Activated naive CD8-positive, alpha-beta T cell treated with anti-CD3 and anti-CD28 coated beads, Interleukin-2, amount 10 ng/mL, durations not matched to agents 7 days and 5 days (primary cell): ENCODE results near the gene CTXND1. TPM values are rescaled to one million over a fixed set of nuclear protein-coding genes. Genes with fewer than 3 reads are reported as not detected.
A peak's percentile ranks its signal among the peaks of the same experiment; 100 is the strongest.

Experiments
- ATAC-seq: fragments of 150-1000 bp; cut with Tn5 transposase; one replicate; pipeline ENCODE4 v1.10.0; 2021; ENCODE audit warnings: low read depth, moderate library complexity
- POLR2A ChIA-PET: fragments of 350-600 bp; sonication (Branson Sonifier 250); formaldehyde crosslinking; loops from one replicate; lab custom pipeline; 2021; ENCODE audit warnings: antibody characterized with exemption; lab: Charles Lee
- DNase-seq: peaks from one replicate; pipeline ENCODE4 v3.0.0; 2021
- H3K27ac Mint-ChIP-seq: one replicate; pipeline ENCODE4 v1.8.0; 2022; ENCODE audit warnings: mild to moderate bottlenecking, mixed read lengths
- H3K27me3 Mint-ChIP-seq: one replicate; pipeline ENCODE4 v1.8.0; 2022; ENCODE audit warnings: mild to moderate bottlenecking, moderate library complexity, mixed read lengths
- H3K36me3 Mint-ChIP-seq: one replicate; pipeline ENCODE4 v1.8.0; 2021; ENCODE audit warnings: mild to moderate bottlenecking, mixed read lengths
- H3K4me1 Mint-ChIP-seq: one replicate; pipeline ENCODE4 v1.8.0; 2021; ENCODE audit warnings: mixed read lengths
- H3K4me3 Mint-ChIP-seq: one replicate; pipeline ENCODE4 v1.8.0; 2022; ENCODE audit warnings: mild to moderate bottlenecking, moderate library complexity, mixed read lengths
- H3K9me3 Mint-ChIP-seq: one replicate; pipeline ENCODE4 v1.8.0; 2021; ENCODE audit warnings: mixed read lengths
- total RNA-seq, 2 experiments: library from RNA; stranded (reverse); gene quantifications; one replicate each; pipeline ENCODE4 v1.2.3, GENCODE V29; 2021

Gene CTXND1
- total RNA-seq, 2 experiments from 2014 or later, result not detected

- Mint-ChIP-seq H3K9me3 (no peaks in the 10 kb centered on the region), H3K36me3 (peaks cover 12% of the 10 kb centered on the region), H3K4me1 (peaks cover 24% of the 10 kb centered on the region), H3K27me3 (peaks cover 6% of the 10 kb centered on the region), H3K27ac (peak within 1 kb of the TSS; percentile 84), H3K4me3 (peak within 1 kb of the TSS; percentile 94)
- ATAC-seq (peak; percentile 70), DNase-seq (peak; percentile 55)
- POLR2A ChIA-PET, result interaction anchor here (0.8 to 2.1 kb wide), 3 partner anchors 77 to 230 kb away, joined by 3 to 12 read pairs (median 6); partner anchors contain the start of gene ZFAND6
These were observed 98.8 kb downstream of the CTXND1 start, which contains the start of gene FAH for GRCh38 chr15:80152896-80153876. TSS of gene FAH (plus strand) at chr15:80152999. CDS start at chr15:80153055, 56 bp downstream.

GRCh38 chr15:80152180-80152895, 99.7 kb downstream of the CTXND1 start:
- POLR2A ChIA-PET, result interaction anchor here (0.6 to 2.1 kb wide), 3 partner anchors 8 to 93 kb away, joined by 3 to 12 read pairs (median 3); partner anchors contain the start of gene ZFAND6
- Mint-ChIP-seq H3K36me3 (peaks cover 12% of the 10 kb centered on the region), H3K9me3 (no peaks in the 10 kb centered on the region), H3K27me3 (peaks cover 6% of the 10 kb centered on the region), H3K4me3 (peak overlapping the region; percentile 94), H3K27ac (peak overlapping the region; percentile 49), H3K4me1 (peaks cover 24% of the 10 kb centered on the region)
- peak; percentile 82 for DNase-seq
- ATAC-seq, result peak; percentile 76

- H3K27me3 Mint-ChIP-seq, result peaks cover 6% of the 10 kb centered on the region
- no peak for ATAC-seq
- no peak for DNase-seq
- no peaks in the 10 kb centered on the region for H3K9me3 Mint-ChIP-seq
- H3K4me1 Mint-ChIP-seq, result peaks cover 24% of the 10 kb centered on the region
- H3K36me3 Mint-ChIP-seq, result peaks cover 12% of the 10 kb centered on the region
- POLR2A ChIA-PET, result interaction anchor here (0.6 to 0.7 kb wide), 2 partner anchors 9 to 92 kb away, joined by 3 read pairs; partner anchors contain the start of gene ZFAND6
- no peak overlapping the region for H3K27ac Mint-ChIP-seq
- peak overlapping the region; percentile 78 for H3K4me3 Mint-ChIP-seq
These were observed 100.4 kb downstream of the CTXND1 start for GRCh38 chr15:80151576-80151975.

- Mint-ChIP-seq H3K4me3 (no peak overlapping the region), H3K27ac (no peak overlapping the region), H3K4me1 (peaks cover 23% of the 10 kb centered on the region), H3K36me3 (peaks cover 12% of the 10 kb centered on the region), H3K27me3 (peaks cover 6% of the 10 kb centered on the region), H3K9me3 (no peaks in the 10 kb centered on the region)
- no peak for DNase-seq
- no peak for ATAC-seq
- POLR2A ChIA-PET, result no interaction called here
These were observed 100.9 kb downstream of the CTXND1 start for GRCh38 chr15:80151148-80151547.

Other genes starting within 250 kb of the CTXND1 start
- 10 to 100 TPM; 54.9 to 58.3 TPM for gene ZFAND6, start 192.5 kb downstream of the CTXND1 start, total RNA-seq
- 10 to 100 TPM; 32.0 to 34.6 TPM for gene FAH, start 99.2 kb downstream of the CTXND1 start, total RNA-seq
- not detected for gene ARNT2, start 152.2 kb upstream of the CTXND1 start, total RNA-seq